MG63 (cell line): ENCODE measurements around the gene CP. TPM values are rescaled to one million over a fixed set of nuclear protein-coding genes. Genes with fewer than 3 reads are reported as not detected.

Experiments
- DNase-seq: peaks from one replicate; pipeline ENCODE4 v3.0.0-alpha.2; 2020
- H3K27me3 ChIP-seq: fragments of 250-450 bp; sonication (Bioruptor Pico); 2 replicates; pipeline ENCODE4 v1.5.1; 2020; ENCODE audit warnings: mild to moderate bottlenecking, moderate library complexity
- H3K36me3 ChIP-seq: fragments of 250-450 bp; sonication (Bioruptor Pico); 2 replicates; pipeline ENCODE4 v1.5.1; 2020; ENCODE audit warnings: mild to moderate bottlenecking, moderate library complexity
- H3K4me3 ChIP-seq: fragments of 250-450 bp; sonication (Bioruptor Pico); 2 replicates; pipeline ENCODE4 v1.5.1; 2020; ENCODE audit warnings: mild to moderate bottlenecking, moderate library complexity
- H3K9me3 ChIP-seq: fragments of 250-450 bp; sonication (Bioruptor Pico); 2 replicates; pipeline ENCODE4 v1.5.1; 2020; ENCODE audit warnings: mild to moderate bottlenecking, moderate library complexity
- total RNA-seq: library from RNA; depleted of rRNA; stranded (reverse); fragments of >200 nt; shearing (Covaris generic); gene quantifications from 2 replicates; pipeline ENCODE4 v1.2.3, GENCODE V29; 2014; ENCODE audit warnings: low replicate concordance

Gene CP
- total RNA-seq, 1 experiment from 2014 or later = not detected

DNA sequence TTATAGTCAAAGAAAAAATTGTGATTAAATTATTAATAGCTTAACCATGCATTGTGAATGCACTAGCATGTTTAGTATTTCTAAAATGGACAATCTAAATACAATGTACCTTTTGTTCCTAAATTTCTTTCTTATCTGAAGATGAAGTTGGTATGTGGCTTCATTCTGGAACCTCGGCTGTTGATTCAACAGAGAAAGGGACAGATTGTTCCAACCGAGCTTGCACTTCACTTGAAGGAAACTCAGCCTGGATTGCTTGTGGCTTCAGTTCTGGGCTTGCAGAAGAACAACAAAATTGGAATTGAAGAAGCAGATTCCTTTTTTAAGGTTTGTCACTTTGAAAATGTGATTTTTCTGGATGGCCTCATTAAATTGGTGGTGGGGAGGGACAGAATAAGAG, 59.6 kb downstream of the CP start:
- Histone ChIP-seq H3K9me3 (no peaks in the 10 kb centered on the region), H3K36me3 (peaks cover 55% of the 10 kb centered on the region), H3K27me3 (no peaks in the 10 kb centered on the region), H3K4me3 (no peak overlapping the region)
- no peak for DNase-seq

DNA sequence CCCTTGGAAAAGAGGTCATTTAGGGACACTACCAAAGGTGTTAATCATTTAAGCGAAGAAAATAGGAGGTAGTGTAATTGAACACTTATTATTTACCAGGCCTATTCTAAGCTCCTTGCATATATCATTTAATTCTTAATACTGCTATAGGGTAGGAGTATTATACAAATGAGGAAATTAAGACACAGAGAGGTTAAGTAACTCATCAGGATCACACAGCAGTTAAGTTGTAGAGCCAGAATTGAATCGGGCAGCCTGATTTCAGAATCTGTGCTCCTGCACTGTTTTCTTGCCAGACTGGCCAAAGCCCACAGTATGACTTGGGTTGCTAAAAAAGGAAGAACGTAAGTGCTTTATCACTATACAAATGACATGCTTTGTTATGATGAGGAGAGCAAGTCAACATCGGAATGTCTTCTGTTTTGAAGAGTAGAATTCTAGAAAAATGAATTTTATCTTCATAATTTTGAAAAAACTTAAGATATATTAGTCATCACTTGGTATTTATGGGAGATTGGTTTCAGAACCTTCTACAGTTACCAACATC, 60.8 kb downstream of the CP start:
- Histone ChIP-seq H3K9me3 (no peaks in the 10 kb centered on the region), H3K27me3 (no peaks in the 10 kb centered on the region), H3K36me3 (peaks cover 52% of the 10 kb centered on the region), H3K4me3 (no peak overlapping the region)
- no peak for DNase-seq

DNA sequence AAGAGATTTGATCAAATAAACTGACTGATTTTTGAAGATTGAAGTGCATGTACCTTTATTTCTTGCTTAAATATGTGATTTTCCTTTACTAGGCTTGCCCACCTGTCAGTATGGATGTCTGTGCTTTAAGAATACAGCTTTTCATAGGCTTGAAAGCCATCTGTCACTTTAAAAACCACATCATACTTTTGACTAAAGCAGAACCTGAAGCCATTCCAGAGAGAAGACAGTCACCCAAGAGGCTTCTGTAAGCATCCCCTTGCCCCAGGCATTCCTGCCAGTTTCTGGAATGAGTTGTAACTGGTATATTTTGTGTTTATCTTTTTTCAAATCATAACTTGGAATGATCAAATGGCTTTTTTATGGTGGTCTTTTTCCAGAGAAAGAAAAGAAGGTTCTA, 68.2 kb downstream of the CP start:
- DNase-seq = no peak
- H3K4me3 ChIP-seq = no peak overlapping the region
- H3K36me3 ChIP-seq = peaks cover 31% of the 10 kb centered on the region
- H3K27me3 ChIP-seq = no peaks in the 10 kb centered on the region
- H3K9me3 ChIP-seq = no peaks in the 10 kb centered on the region

DNA sequence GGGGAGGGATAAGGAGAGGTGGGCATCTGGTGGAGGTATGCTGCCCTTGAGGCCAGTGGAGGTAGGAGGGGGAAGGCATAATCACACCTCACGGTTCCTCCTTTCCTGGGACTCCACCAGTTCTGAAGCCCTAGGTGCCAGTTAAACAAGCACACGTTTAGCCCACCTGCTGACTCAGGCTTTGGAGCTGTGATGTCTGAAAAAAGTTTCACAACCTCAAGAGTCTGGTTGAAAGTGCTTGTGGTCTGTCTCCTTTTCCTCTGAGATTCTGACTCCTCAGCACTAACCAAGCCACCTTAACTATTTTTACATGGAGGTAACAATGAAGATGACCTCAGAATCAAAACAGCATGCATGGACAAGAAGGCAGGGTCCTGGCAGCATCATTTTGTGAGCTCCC, 69.2 kb downstream of the CP start:
- H3K27me3 ChIP-seq = no peaks in the 10 kb centered on the region

DNA sequence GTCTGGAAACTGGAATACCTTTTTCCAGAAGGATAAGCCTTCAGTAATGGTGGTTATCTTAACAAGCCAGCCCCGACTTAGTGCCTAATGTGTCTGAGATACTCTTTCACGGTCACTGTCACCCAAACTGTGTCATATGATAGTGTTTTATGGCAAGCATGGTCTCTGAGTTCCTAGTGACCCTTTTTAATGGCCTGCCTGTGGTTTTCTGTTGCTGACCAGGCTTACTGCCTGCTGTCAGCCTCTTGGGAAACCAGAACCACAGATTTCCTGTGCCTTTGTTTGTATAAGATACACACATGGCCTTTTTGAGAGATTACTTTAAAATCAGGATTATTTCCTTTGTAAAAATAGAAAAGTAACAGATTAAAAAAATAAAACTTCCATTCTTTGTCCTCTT, 69.8 kb downstream of the CP start:
- Histone ChIP-seq H3K9me3 (no peaks in the 10 kb centered on the region), H3K36me3 (peaks cover 19% of the 10 kb centered on the region), H3K27me3 (no peaks in the 10 kb centered on the region), H3K4me3 (no peak overlapping the region)
- DNase-seq = no peak

More for the DNA sequence above, 69.2 kb downstream of the CP start:
- Histone ChIP-seq H3K36me3 (peaks cover 24% of the 10 kb centered on the region), H3K9me3 (no peaks in the 10 kb centered on the region), H3K4me3 (no peak overlapping the region)
- DNase-seq = no peak

DNA sequence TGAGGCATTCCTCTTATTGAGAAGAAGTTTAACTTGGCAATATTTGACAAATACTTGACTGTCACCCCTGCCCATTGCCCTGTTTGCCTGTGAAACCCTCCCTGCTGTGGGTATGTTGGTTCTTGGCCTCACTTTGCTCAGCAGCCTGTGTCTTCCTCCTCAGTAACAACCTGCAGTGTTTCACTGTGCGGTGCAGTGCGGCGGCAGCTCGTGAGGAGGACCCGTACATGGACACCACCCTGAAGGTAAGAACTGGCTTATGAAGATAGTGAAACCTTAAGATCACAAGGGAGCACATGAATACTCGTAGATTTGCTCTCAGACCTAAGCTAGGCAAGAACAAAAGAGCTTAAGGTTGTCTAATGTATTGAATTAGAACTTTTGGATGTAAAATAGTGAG, 71.2 kb downstream of the CP start:
- DNase-seq = no peak
- Histone ChIP-seq H3K4me3 (no peak overlapping the region), H3K27me3 (no peaks in the 10 kb centered on the region), H3K9me3 (no peaks in the 10 kb centered on the region), H3K36me3 (peaks cover 20% of the 10 kb centered on the region)

DNA sequence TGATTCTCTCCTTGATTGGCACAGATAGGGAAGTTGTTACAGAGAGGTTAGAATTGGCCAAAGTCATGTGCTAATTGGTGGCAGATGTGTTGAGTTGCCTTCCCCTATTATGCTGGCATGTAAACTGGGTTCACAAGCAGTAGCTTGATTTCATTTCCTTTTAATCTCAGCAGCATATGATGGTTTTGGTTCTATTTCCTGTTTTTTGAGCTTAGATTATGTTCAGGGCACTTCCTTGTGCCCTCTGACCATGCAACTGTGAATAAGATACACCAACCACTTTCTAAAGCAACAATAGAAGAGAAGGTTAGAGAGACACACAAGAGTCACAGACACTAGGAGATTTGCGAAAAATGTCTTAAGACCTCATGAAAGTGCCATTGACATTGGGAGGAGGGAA, 75.7 kb downstream of the CP start:
- no peak for DNase-seq
- H3K4me3 ChIP-seq = no peak overlapping the region
- no peaks in the 10 kb centered on the region for H3K9me3 ChIP-seq
- H3K27me3 ChIP-seq = no peaks in the 10 kb centered on the region
- H3K36me3 ChIP-seq = peaks cover 32% of the 10 kb centered on the region

DNA sequence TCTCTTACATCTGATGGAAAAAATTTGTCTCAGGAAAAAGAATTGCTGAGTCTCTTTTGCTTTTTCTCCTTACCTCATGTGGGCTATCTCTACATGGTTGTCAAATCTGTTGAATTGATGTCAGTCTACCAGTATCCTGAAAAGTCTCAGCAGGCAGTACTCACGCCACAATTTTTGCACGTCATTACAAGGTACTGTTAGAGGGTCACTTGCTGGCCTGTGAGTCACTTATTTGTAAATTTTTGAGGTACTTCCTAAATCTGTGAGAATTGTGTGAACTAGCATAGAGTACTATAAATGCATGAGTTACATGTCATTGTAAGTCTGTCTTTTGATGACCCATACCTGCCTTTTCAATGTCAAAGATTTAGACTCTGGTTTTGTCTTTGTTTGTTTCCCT, 76.3 kb downstream of the CP start:
- peaks cover 32% of the 10 kb centered on the region for H3K36me3 ChIP-seq

DNA sequence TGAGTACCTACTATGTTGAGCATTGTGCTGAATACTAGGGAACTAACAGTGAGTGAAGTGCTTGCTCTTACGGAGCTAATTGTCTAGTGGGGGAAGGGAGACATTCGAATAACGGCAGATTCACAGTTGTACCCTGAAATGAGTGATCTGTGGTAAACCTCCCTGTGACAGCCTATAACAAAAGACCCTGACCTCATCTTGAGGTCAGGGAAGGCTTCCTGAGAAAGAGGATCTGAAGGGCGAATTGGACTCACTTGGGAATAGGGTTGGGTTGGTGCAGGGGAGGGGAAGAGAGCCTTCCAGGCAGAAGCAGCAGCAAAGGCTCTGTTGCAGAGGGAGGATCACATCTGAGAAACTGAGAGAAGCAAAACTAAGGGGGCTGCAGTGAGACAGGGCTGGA, 78.9 kb downstream of the CP start:
- H3K36me3 ChIP-seq = peaks cover 30% of the 10 kb centered on the region

More for the DNA sequence above, 76.3 kb downstream of the CP start:
- H3K9me3 ChIP-seq = no peaks in the 10 kb centered on the region
- DNase-seq = no peak
- H3K4me3 ChIP-seq = no peak overlapping the region
- H3K27me3 ChIP-seq = no peaks in the 10 kb centered on the region

DNA sequence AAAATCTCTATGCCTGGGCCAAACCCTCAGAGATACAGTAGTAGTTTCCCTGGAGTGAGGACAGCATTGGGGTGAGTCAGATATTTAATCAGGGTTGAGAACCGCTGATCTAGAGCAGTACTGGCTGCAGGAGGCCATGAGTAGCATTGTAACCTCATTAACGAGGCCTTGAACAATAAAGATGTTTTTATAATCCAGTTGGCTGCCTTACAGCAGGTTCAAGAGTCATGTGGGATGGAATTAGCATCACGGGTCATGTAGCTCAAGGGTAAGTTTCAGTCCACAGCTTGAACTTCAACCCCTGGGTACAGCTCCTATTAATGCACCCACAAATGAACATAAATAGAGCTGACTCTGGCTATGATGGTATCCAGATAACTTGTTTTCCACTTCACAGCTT, 87.1 kb downstream of the CP start:
- Histone ChIP-seq H3K27me3 (no peaks in the 10 kb centered on the region), H3K36me3 (peaks cover 6% of the 10 kb centered on the region), H3K9me3 (no peaks in the 10 kb centered on the region), H3K4me3 (no peak overlapping the region)
- DNase-seq = no peak

More for the DNA sequence above, 78.9 kb downstream of the CP start:
- H3K9me3 ChIP-seq = no peaks in the 10 kb centered on the region
- H3K27me3 ChIP-seq = no peaks in the 10 kb centered on the region
- DNase-seq = no peak
- H3K4me3 ChIP-seq = no peak overlapping the region

DNA sequence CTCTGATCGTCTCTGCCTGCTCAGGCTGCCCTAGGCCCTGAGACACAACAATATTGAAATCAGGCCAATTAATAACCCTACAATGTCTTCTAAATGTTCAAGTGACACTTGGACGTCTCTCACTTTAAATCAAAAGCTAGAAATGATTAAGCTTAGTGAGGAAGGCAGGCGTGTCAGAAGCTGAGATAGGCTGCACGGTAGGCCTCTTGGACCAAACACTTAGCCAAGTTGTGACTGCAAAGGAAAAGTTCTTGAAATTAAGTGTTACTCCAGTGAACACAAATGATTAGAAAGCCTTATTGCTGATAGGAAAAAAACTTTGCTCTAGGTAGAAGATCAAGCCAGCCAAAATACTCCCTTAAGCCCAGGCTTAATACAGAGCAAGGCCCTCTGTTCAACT, 90.0 kb downstream of the CP start:
- DNase-seq = no peak
- no peak overlapping the region for H3K4me3 ChIP-seq

DNA sequence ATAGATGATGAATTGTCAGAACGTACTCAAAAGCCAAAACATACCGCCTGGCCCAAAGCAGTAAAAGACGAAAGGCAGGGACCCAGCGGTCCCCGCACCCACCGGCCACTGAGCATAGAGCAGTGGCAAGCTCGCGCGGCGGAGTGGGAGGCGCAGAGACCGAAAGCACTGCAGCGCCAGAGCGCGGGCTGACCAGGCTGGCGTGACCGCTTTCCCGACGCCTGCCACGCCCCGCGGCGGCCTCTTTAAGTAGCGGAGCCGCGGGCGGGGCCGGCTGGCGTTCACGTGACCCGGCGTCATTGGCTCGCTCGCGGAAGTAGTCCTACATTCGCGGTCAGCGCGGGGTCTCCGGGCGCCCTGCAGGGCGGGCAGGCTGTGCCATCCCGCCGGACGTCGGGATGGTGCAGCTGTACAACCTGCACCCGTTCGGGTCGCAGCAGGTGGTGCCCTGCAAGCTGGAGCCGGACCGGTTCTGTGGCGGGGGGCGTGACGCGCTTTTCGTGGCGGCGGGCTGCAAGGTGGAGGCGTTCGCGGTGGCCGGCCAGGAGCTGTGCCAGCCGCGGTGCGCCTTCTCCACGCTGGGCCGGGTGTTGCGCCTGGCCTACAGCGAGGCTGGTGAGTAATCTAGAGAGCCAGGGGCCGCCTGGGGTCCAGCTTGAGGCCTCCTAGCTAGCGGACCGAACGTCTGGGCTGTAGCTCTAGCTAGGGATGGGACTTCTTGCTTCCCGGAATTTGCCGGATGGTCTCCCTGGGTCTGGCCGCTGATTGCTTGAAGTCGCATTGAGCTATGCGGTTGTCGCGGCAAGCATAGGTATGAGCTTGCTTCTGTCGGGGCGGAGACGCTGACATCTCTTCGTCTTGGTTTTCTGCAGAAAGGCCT, 92.1 kb downstream of the CP start, which contains the start of gene HPS3:
Gene HPS3, plus strand, starts transcription at position 313 of the 880 bp plus-strand sequence. Its CDS starts 86 bp downstream, at position 399.
- no peaks in the 10 kb centered on the region for H3K27me3 ChIP-seq
- peak; percentile 94 for DNase-seq
- H3K36me3 ChIP-seq = peaks cover 6% of the 10 kb centered on the region
- peak within 1 kb of the TSS; percentile 65 for H3K4me3 ChIP-seq
- no peaks in the 10 kb centered on the region for H3K9me3 ChIP-seq

More for the DNA sequence above, 90.0 kb downstream of the CP start:
- Histone ChIP-seq H3K27me3 (no peaks in the 10 kb centered on the region), H3K36me3 (peaks cover 6% of the 10 kb centered on the region), H3K9me3 (no peaks in the 10 kb centered on the region)

DNA sequence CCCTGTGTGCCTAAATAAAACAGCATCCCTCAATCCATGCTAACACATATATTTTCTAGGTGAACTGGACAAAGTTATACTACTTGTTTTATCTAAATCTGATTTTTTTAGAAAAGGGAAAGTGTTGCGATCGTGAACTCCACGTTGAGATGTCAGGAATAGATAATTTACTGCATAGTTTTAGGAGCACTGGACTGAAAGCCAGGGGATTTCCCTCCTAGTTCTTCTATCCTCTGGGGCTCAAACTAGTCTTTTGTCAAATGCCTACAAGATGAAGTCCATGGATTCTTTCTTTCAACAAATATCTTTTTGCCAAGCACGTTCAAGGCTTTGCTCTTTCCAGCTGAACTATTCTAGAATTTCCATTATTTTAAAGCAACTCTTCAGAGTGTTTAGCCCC, 92.8 kb downstream of the CP start:
- no peak for DNase-seq
- Histone ChIP-seq H3K27me3 (no peaks in the 10 kb centered on the region), H3K4me3 (peak overlapping the region; percentile 65), H3K36me3 (peaks cover 6% of the 10 kb centered on the region), H3K9me3 (no peaks in the 10 kb centered on the region)

DNA sequence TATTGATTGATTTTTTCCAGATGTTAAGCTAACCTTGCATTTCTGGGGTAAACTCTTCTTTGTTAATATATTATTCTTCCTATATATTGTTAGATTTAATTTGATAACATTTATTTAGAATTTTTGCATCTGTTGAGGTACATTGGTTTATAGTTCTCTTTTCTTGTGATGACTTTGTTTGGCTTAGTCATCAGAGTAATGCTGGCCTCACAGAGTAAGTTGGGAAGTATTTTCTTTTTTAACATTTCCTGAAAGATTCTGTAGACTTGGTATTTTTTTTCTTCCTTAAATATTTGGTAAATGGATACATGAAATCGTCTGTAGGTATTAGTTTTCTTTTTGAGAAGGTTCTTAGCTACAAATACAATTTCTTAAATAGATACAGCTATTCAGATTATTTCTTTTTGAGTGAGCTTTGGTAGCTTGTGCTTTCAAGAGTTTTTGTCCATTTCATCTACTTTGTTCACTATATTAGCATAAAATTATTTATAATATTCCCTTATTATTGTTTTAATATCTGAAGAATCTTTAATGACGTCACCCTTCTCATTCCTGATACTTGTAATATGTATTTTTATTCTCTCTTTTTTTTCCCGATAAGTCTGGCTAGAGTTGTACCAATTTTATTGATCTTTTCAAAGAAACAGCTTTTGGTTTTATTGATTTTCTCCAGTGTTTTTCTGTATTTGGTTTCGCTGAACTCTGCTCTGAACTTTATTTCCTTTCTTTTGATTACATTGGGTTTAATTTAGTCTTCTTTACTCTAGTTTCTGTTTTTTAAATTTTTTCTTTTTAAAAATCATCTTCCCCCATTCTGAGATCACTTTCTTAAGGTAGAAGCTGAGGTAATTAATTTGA, 98.7 kb downstream of the CP start:
- Histone ChIP-seq H3K9me3 (no peaks in the 10 kb centered on the region), H3K27me3 (no peaks in the 10 kb centered on the region), H3K36me3 (no peaks in the 10 kb centered on the region), H3K4me3 (no peak overlapping the region)
- no peak for DNase-seq
